CD4-positive, alpha-beta T cell treated with Interferon alpha-2 for 1 hour (primary cell): ENCODE measurements around the gene MLF2.

ENCODE experiments used
- DNase-seq, 2 donors: peaks; one replicate each; pipeline ENCODE4 v3.0.0-alpha.2; 2020 to 2022

Gene MLF2, protein sequence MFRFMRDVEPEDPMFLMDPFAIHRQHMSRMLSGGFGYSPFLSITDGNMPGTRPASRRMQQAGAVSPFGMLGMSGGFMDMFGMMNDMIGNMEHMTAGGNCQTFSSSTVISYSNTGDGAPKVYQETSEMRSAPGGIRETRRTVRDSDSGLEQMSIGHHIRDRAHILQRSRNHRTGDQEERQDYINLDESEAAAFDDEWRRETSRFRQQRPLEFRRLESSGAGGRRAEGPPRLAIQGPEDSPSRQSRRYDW

DNA sequence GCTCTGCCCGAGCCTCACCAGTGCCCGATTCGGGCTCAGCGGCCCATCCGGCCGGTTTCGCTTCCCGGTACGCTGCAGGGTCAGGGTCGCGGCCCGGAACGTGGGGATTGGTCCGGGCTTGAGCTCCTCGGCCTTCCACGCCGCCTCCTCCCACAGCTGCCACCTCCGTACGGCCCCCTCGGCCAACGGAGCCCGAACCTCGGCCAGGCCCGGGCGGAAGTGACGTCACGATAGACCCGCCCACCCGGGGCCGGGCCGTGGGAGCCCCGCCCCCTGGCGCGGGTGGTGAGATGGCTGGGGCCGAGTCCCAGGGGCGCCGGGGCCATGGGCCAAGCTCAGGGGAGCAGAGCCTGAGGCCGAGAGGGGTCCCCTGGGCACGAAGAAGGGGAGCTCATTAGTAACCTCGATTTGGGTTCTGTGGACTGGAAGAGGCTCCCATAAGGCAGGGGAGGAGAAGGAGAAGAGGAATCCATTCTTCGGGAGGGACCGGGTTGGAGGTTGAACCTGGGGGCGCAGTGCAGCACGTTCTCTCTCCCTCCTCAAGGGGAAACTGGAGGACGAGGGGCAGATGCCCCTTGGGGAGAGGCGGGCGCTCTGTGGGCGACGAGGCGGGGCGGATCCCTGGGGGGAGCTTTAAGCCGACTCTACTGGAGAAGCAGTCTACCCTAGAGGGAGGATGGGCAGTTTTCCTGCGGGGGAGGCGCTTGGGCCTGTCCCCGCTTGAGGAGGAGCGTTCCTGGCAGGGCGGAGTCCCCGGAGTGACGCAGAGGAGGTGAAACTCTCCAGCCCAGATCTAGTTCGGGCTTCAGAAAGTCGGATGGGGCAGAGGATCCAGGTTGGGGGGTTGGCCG is at the start of gene MLF2:
TSS of gene MLF2 (minus strand) at position 221 of the 851 bp plus-strand sequence. CDS start 807 bp downstream, outside the sequence.
- DNase-seq: peak; percentile 98 to 99

DNA sequence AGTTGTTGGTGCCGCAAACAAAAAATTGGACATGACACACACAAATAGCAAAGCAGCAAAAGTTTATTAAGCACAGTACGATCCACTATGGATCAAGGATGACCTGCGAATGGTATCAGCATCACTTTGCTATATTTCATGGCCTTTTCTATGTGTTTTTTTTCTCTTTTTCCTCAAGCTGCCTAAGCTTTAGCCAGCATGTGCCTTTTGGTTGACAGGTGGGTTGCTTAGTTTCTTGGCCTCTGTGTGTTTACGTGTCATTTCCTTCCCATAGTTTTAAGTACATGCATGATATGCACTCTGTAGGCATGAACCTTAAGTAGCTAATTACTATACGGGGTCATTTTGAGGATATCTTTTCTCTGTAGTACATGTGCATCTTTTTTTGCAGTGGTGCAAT is 46.2 kb upstream of the MLF2 start:
- no peak for DNase-seq

DNA sequence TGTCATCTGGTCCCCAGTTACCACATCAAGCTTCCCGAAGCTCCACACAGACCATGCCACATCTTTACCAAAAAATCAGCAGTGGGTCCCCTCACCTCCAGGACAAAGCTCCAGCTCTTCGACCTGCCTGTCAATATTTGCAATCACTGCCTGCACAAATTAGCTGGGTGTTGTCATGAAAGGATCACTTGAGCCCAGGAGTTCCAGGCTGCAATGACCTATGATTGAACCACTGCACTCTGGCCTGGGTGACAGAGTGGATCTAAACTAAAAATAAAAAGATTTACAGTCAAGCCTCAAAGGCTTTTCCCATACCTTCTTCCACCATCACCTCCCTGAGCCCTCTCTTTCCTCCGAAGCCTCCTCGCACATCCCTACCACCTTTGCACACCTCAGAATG is 43.6 kb upstream of the MLF2 start:
- no peak for DNase-seq

DNA sequence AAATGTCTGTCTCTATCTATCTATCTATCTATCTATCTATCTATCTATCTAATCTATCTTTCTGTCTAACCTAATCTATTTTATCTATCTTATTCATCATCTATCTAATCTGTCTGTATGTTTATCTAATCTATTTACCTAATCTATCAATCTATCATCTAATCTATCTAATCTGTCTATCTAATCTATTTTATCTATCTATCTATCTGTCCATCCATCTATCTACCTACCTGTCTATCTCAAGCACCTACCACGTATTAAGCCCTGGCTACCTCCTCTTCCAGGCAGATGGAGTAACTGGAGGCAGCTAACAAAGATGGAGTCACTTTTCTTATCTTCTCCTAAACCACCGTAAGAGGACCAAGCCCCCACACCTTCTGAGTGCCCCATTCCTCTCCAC is 42.1 kb upstream of the MLF2 start:
- no peak for DNase-seq

DNA sequence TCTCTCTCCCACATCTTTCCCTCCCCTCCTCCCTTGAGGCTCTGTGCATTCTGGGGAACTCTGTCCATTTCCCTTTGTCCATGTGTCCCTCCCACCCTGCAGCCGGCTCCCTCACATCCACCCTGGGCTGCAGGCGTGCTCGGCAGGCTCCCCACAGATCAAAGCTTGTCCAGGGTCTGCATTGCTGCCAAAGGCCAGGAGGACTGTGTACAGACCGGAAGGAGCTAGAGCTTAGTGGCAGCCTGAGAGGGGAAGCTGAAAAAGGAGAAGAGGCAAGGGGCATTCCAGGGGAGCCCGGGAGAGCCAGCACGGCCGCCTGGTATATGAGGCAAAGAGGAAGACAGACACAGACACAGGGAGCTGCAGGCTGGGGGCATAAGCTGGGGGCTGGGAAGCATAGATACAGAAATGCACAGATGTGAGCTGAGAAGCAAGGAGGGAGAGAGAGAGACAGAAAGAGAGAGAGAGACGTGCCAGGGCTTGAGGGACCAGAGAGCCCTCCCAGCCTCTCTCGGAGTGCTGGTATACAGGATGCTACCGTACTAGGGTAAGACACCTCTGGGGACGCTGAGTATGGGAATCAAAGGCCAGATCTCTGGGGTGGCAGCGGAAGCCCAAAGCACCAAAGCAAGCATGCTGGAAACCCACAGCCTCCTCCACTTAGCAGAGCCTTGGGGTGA is 39.7 kb upstream of the MLF2 start:
- DNase-seq: peak; percentile 54 to 57

DNA sequence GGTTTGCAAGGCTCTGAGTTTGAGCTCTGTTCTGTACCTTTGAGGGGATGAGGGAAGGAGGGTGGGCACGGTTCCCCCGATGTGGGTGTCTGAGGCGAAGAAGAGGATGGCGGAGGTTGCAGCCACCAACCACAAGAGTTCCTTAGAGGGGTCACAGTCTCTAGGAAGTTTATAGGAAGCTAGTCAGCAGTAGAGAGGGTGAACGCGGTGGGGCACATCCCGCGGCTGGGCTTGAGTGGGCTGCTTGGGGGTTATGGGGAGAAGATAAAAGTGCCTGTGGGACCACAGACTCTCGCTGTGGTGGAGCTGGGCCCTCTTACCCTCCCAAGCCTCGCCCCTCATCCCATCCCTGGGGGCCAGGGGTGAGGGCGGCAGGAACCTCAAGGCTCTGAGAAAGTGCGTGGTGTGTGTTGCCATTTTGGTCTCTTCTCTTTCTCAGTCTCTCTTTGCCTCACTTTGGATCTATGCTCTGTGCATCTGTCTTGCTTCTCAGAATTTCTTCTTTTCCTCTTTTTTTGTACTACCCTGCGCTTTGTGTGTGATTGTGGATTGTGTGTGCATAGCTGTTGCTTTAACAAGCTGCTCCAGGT is 39.1 kb upstream of the MLF2 start:
- no peak for DNase-seq

DNA sequence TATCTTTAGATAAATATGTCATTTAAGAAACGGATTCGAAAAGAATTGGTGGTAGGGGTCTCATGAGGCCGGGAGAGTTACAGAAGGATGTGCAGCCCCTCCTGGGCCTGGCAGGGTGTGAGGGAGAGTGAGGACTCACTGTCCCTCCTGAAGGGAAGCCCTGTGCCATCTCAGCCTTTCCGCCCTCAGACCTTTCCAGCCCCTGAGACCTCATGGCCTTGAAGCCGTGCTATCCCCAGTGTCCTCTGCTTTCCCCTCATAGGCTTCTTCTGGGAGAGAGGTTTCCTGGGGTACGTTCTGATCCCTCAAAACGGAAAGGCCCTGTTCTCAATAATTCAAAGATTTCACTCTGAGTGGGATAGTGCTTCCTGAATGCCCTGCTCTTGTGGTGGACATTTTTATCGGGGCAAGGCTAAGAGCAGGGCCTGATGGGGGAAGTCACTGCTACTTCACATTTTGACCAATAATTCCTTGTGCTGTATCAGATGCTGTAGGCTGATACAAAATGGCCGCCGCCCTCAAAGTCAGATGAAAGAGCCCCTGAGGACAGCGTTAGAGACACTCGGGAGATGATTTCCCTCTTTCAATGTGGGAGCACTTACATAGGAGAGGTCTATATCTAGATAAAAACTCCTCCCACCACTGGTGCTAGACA is 37.7 kb upstream of the MLF2 start:
- DNase-seq: peak in 1 of 2 donors; percentile 49

DNA sequence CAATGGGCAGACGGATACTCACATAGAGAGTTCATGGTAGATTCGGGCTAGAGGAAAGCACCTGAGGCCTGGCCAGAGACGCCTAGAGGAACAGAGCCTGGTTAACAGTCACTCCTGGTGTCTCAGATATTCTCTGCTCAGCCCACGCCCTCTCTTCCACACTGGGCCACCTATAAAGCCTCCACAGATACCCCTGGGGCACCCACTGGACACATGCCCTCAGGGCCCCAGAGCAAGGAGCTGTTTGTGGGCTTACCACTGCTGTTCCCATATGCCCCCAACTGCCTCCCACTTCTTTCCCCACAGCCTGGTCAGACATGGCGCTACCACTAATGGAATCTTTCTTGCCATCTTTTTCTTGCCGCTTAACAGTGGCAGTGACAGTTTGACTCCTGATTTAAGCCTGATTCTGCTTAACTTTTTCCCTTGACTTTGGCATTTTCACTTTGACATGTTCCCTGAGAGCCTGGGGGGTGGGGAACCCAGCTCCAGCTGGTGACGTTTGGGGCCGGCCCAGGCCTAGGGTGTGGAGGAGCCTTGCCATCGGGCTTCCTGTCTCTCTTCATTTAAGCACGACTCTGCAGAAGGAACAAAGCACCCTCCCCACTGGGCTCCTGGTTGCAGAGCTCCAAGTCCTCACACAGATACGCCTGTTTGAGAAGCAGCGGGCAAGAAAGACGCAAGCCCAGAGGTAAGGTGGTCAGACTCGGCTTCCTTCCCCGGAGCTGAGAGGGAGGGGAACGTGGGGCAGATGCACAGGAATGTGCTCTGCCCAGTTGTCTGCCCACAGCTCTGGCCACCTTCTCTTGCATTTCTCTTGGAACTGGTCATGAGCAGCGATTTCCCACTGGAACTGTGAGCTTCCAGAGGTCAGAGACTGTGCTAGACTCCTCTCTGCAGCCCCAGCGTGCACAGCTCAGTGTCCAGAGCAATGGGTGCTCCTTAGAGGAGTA is 36.3 kb upstream of the MLF2 start, which contains the start of gene CD4:
TSS of gene CD4 (plus strand) at position 557 of the 953 bp plus-strand sequence. CDS start 10,611 bp downstream, outside the sequence.
- peak; percentile 65 to 79 for DNase-seq

DNA sequence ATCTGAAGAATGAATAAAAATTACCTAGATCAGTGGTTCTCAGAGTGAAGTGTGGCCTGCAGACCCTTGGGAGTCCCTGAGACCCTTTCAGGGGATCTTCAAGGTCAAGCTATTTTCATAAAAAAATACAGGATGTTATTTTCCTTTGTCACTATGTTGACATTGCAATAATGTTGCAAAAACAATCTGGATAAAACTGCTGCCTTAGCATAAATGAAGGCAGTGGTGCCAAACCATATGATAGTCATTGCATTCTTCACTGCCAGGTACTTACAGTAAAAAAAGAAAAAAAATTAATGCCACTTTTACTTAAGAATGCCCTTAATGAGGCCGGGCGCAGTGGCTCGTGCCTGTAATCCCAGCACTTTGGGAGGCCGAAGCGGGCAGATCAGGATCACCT is 34.4 kb upstream of the MLF2 start:
- DNase-seq: no peak

DNA sequence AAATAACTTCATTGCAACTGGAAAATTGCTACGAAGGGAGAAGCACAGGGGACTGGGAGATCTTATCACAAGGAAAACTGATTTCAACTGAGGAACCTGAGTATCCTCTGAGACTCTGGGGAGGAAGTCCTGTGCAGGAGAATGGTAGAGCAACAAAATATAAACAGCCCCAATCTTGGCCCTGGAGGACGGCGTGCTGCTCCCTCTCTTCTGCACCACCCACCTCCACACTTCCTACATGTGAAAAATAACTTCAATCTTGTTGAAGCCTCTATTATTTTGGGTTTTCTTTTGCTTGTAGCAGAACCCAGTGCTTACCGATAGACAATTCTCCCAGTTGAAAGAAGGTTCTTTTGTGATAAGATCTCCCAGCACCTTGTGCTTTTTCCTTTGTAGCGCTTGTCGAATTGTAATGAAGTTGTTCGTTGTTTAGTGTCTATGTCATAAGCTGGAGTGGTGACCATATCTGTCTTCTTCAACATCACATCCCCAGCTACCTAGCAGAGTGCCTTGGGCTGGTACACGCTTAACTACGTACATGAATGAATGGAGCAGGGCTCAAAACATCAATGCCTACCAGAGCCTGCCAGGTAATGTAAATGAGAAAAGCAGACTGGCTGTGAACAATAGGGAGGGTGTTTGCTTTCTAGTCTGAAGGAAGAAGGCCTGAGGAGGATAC is 33.6 kb upstream of the MLF2 start:
- peak in 1 of 2 donors; percentile 43 for DNase-seq

DNA sequence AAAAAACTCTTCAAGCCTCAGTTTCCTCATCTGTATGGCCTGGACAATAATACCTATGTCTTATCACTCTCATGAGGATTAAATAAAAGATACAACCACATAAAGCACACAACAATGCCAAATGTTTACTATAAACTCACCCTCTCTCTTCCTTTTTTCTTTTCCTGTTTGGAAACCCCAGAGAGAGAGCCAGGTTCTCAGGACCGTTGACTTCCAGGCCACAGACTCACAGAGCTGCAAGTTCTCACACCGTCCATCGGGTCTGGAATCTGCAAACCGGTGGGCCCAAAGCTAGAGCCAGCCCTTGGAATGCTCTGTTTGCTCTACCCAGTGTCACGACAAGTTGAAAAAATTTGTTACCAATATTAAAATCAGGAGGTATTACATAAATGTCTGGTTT is 31.8 kb upstream of the MLF2 start:
- no peak for DNase-seq

DNA sequence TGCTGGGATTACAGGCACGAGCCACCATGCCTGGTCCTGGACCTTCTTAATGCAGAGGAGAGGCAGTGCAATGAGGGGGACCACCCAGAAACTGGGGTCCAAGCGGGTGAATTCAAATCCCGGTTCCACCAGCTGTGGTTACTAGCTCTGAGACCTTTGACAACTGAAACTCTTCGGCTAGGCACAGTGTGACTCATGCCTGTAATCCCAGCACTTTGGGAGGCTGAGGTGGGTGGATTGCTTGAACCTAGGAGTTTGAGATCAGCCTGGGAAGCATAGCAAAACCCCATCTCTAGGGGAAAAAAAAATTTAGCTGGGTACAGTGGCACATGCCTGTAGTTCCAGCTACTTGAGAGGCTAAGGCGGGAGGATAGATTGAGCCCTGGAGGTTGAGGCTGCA is 31.4 kb upstream of the MLF2 start:
- no peak for DNase-seq

DNA sequence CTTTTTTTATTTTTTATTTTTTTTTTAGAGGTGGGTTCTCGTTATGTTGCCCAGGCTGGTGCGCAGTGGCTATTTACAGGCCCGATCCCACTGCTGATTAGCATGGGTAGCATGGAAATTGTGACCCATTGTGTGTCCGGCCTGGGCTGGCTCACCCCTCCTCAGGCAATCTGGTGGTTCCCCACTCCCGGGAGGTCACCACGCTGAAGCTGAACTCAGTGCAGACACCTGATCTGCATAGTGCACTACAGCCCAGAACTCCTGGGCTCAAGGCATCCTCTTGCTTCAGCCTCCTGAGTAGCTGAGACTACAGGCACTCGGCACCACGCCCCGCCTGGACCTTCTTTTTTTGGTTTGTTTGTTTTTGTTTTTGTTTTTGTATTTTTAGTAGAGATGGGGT is 30.9 kb upstream of the MLF2 start:
- no peak for DNase-seq

DNA sequence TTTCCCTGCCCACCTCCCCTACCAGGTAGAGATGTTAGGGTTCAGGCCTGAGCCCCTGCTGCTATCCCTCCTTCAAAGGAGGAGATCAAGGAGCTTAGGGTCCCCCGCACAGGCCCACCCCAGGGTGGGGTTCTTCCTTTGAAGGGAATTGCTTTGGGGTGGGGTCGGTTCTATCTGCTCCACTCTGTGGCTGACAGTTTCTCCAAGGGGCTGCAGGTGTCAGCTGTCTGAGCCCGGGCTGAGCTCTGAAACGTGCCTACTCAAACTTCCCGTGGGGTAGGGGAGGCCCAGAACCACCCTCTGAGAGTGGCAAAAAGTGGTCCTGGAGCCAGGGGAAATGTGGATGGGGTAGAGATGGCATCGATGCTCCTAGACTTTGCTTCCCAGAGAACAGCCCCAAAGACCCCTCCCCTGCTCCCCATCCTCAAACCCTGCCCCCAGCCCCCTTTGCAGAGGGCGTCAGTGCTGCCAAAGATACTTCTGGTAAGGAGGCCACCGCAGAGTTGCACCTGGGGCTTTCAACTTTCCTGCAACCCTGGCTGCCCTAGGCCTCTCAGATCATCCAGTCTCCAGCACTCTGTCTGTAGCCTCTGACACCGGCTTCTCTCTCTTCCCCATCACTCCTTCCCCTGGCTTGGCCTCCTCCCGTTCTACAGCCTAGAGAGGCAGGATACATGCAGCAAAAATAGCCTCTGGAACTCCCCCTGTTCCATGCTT is 30.1 kb upstream of the MLF2 start:
- no peak for DNase-seq

DNA sequence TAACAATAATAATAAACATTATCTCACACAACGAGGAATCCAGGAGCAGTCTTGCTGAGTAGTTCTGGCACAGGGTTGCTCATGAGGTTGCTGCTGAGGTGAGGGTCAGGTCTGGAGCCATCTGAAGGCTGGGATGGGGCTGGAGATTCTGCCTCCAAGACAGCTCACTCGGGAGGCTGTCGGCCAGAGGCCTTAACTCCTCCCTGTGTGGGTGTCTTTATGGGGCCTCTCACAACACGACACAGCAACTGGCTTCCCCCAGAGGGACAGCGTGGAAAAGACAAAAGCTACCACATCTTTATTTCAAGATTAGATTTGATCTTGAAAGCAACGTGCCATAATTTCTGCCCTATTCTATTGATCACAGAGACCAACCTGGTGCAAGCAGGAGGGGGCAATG is 29.2 kb upstream of the MLF2 start:
- DNase-seq: no peak

DNA sequence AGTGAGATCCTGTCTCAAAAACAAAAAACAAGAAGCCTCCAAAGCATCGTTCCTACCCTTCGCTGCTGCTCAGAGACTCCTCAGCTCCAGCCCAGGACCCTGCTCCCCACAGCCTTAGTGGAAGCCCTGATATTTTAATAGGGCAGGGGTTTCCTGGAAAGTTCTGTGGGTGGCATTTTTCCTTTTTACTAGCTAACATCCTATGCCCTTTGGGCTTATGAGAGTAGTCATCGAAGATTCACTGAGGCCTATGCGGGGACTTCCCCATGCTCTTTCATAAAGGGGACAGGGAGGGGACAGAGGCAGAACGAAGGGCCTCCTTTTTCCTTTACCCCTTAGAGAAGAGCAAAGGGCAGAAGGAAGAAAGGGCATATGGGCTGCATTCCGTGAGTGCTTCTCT is 27.6 kb upstream of the MLF2 start:
- DNase-seq: no peak

DNA sequence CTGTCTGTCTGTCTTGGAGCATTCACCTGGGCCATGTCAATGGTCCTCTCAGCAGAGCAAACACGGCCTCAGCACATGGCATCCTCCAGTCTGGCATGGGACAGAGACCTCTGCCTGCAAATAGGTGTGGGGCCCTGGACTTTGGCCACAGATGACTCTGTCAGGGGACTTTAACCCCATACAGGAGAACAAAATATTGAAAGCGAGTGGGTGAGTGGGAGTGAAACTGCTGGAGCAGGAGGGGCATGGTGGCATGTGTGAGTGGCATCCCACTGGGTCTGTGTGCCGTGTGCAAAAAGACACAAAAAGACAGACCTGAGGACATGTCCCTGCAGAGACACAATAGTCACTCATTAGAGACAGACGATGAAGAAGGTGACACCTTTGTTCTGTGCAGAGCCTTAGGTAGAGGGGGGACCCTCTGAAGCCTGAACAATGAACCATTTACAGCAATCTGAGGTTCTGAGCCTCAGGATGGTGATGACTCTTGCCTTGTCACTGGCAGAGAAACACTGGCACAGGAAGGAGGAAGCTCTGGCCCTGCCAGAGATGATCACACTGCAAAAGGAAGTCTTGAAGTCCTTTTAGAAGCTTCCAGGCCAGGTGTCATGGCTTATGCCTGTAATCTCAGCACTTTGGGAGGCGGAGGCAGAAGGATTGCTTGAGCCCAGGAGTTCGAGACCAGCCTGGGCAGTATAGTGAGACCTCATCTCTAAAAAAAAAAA is 26.9 kb upstream of the MLF2 start:
- no peak for DNase-seq

DNA sequence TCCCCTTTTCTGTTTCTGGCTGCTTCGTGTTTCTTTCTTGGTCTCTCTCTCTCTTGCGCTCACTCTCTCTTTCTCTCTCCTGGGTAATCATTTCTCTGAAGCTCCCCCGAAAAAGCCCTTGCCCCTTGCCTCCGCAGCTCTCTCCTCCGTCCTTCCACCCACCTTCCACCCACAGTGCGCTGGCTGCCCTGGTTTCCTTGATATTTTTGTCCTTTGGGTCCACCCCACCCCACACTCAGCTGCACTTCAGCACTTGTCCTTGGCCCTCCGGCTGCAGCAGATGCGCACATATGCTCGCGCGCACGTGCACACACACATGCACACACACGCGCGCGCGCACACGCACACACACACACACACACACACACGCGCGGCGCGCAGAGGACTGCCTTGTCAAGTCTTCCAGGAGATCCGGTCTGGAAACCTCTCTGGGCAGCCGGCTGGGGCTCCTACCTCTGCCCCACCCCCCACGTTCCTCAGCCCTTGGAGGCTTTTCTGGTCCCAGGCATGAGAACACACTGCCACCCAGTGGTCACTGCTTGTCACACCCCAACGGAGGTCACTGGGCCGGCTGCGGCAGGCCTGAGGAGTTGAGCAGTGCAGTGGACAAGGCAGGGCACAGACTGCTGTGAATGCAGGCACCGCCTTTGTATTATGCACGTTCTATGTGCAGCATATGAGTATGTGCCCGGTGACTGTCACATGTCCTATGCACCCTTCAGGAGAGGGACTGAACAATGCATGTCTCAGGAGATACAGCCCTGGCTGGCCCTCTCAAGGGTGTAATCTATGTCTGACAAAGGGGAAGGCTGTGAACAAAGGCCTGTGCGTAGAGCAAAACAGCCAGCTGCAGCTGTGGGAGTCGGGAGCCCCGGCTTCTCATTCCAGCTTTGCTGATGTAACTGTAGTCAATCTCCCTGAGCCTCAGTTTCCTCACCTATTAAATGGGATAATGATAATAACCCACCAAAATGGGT is 25.9 kb upstream of the MLF2 start:
- peak; percentile 87 to 91 for DNase-seq
